Ovary (tissue), 9 donors: Measurements from ENCODE around the gene NENF. TPM values are rescaled to one million over a fixed set of nuclear protein-coding genes. Genes with fewer than 3 reads are reported as not detected.

Experiments
- DNase-seq, 5 donors: peaks; one replicate each; pipeline ENCODE4 v3.0.0-alpha.2; 2019 to 2020
- H3K27ac ChIP-seq, 2 donors: fragments of 200-600 bp; one replicate each; pipeline versions ENCODE4 v1.5.1 to v1.8.0; 2019 to 2022
- H3K27me3 ChIP-seq: fragments of 200-600 bp; one replicate; pipeline ENCODE4 v1.8.0; 2022
- H3K36me3 ChIP-seq: fragments of 200-600 bp; sonication (generic); one replicate; pipeline ENCODE4 v1.5.1; 2019
- H3K4me1 ChIP-seq: one replicate; pipeline ENCODE4 v1.8.1; 2013; ENCODE audit warnings: mild to moderate bottlenecking, moderate library complexity; ENCODE audit not compliant: insufficient read depth
- H3K4me3 ChIP-seq: fragments of 200-600 bp; sonication (generic); one replicate; pipeline ENCODE4 v1.5.1; 2017
- H3K9me3 ChIP-seq, 2 donors: fragments of 200-600 bp in 1 of 2; sonication (generic) in 1 of 2; one replicate each; pipeline versions ENCODE4 v1.5.1 to v1.8.1; 2013 to 2019; ENCODE audit warnings: mild to moderate bottlenecking in 1 of 2, moderate library complexity in 1 of 2
- CTCF ChIP-seq, 3 donors: fragments of 450-650 bp in 2 of 3; fragments of 200-600 bp in 1 of 3; IDR thresholded peaks; one replicate each; pipeline versions ENCODE4 v1.5.1 to v1.8.0; 2016 to 2022; ENCODE audit warnings: antibody characterized with exemption in 3 of 3, mild to moderate bottlenecking in 1 of 3
- EP300 ChIP-seq: sonication (generic); formaldehyde crosslinking; IDR thresholded peaks from one replicate; pipeline ENCODE4 v1.6.1; 2017; ENCODE audit warnings: antibody characterized with exemption
- POLR2A ChIP-seq: fragments of 450-650 bp; IDR thresholded peaks from one replicate; pipeline ENCODE4 v1.6.1; 2017; ENCODE audit warnings: antibody characterized with exemption, mild to moderate bottlenecking, moderate library complexity
- WGBS, 3 donors: extraction: QIAGEN DNeasy Blood & Tissue Kit in 1 of 3; methylation state at CpG; one replicate each; pipeline versions ENCODE4 v1.1.5 to v1.1.7; 2013 to 2017; 5-methylcytosine and 5-hydroxymethylcytosine counted together
- intact Hi-C, 4 donors: fragments of 100-400 bp; cut with DNase I; formaldehyde crosslinking; loops; one replicate each; pipeline versions ENCODE4 v1.11.0 to v1.15.1; 2022 to 2023
- polyA plus RNA-seq, 2 donors: library from polyadenylated mRNA; stranded (reverse); fragments of 200-250 nt in 1 of 2; fragments of 350-450 nt in 1 of 2; fragmentation: Illumina TruSeq in 1 of 2; extraction: RNeasy Lipid Tissue Mini Kit (QIAGEN cat#74804) in 1 of 2; gene quantifications; one replicate each; pipeline ENCODE4 v1.2.3, GENCODE V29; 2013 to 2014
- total RNA-seq, 7 donors: library from RNA; depleted of rRNA in 2 of 7; stranded (reverse); fragments of >200 nt in 2 of 7; fragmentation: NEBNext Ultra II Directional in 3 of 7; extraction: Animal tissue kit (Norgen Biotek cat#: 25700) in 3 of 7; gene quantifications; one replicate each; pipeline versions ENCODE4 v1.1.0 to v1.2.4, GENCODE V29; 2016 to 2023
- donor health status: DM: no; HTN: no; CAD: no; lungs with moderate emphysema.
- donor health status: DM: no; HTN: no; CAD: no.
- donor health status: Bipolar disorder and iron deficiency.
- donor health status: DM: yes; HTN: yes; CAD: no.
- donor health status: DM: no; HTN: no; CAD: no.
- donor health status: DM: yes; HTN: yes; CAD: no.

Gene NENF
- total and polyA plus RNA-seq, 9 donors = 84.7 to 192 (median 102) TPM

- TF ChIP-seq EP300 (no peak), POLR2A (no peak), CTCF (IDR thresholded peaks at IDR 0.05) (no peak)
- H3K4me1 ChIP-seq = peaks cover 6% of the 10 kb centered on the region
- H3K27ac ChIP-seq = no peak overlapping the region
- no peak overlapping the region for H3K4me3 ChIP-seq
- DNase-seq = no peak
- H3K27me3 ChIP-seq = no peaks in the 10 kb centered on the region
- no peaks in the 10 kb centered on the region for H3K9me3 ChIP-seq
- 92 to 98% (median 95%) methylated on average over 2 of the region's 2 CpGs for WGBS, 3 donors
- H3K36me3 ChIP-seq = no peaks in the 10 kb centered on the region
- intact Hi-C loops = no loop called here
Measured at GRCh38 chr1:212438831-212439237, 6.1 kb downstream of the NENF start.

- TF ChIP-seq EP300 (no peak), POLR2A (no peak), CTCF (IDR thresholded peaks at IDR 0.05) (no peak)
- H3K9me3 ChIP-seq = no peaks in the 10 kb centered on the region
- H3K4me1 ChIP-seq = no peaks in the 10 kb centered on the region
- intact Hi-C loops = no loop called here
- 69 to 77% (median 76%) methylated on average over 9 of the region's 9 CpGs for WGBS, 3 donors
- no peak overlapping the region for H3K4me3 ChIP-seq
- H3K27ac ChIP-seq = no peak overlapping the region
- no peaks in the 10 kb centered on the region for H3K27me3 ChIP-seq
- H3K36me3 ChIP-seq = no peaks in the 10 kb centered on the region
- DNase-seq = no peak
Measured at GRCh38 chr1:212440419-212440818, 7.7 kb downstream of the NENF start.

GRCh38 chr1:212442408-212442807 is 9.7 kb downstream of the NENF start:
- WGBS, 3 donors = 94 to 95% (median 95%) methylated on average over 5 of the region's 5 CpGs
- no peaks in the 10 kb centered on the region for H3K9me3 ChIP-seq
- DNase-seq = no peak
- H3K27me3 ChIP-seq = no peaks in the 10 kb centered on the region
- intact Hi-C loops = no loop called here
- no peak overlapping the region for H3K27ac ChIP-seq
- no peaks in the 10 kb centered on the region for H3K36me3 ChIP-seq
- TF ChIP-seq POLR2A (no peak), CTCF (IDR thresholded peaks at IDR 0.05) (no peak), EP300 (no peak)
- H3K4me3 ChIP-seq = no peak overlapping the region
- no peaks in the 10 kb centered on the region for H3K4me1 ChIP-seq

DNA sequence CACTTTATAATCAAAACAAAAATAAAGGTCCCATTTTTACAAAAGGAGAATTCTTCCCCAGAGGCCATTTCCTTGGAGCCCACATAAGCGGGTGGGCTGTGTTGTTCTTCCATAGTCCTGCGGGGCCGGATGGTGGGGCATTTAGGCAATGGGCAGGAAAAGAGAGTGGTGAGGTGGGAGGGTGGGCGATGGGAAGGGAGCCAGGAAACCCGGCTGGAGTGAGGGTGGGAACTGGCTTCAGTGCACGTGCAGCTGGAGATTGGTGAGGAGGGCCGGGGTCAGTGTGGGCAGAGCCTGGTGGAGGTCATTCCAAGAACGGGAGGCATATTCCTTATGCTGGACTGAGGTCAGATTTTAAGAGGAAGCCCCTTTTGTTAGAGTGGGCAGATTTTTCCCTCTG is 13.6 kb downstream of the NENF start:
- H3K27ac ChIP-seq = no peak overlapping the region
- TF ChIP-seq CTCF (IDR thresholded peaks at IDR 0.05) (no peak), EP300 (no peak), POLR2A (no peak)
- no peaks in the 10 kb centered on the region for H3K4me1 ChIP-seq
- DNase-seq = peak in 1 of 5 donors; percentile 19
- no peaks in the 10 kb centered on the region for H3K36me3 ChIP-seq
- H3K9me3 ChIP-seq = no peaks in the 10 kb centered on the region
- no peaks in the 10 kb centered on the region for H3K27me3 ChIP-seq
- 60 to 68% (median 68%) methylated on average over 8 of the region's 8 CpGs for WGBS, 3 donors
- intact Hi-C loops = no loop called here
- H3K4me3 ChIP-seq = no peak overlapping the region

- no peaks in the 10 kb centered on the region for H3K36me3 ChIP-seq
- no peaks in the 10 kb centered on the region for H3K27me3 ChIP-seq
- TF ChIP-seq POLR2A (no peak), EP300 (no peak), CTCF (IDR thresholded peaks at IDR 0.05) (no peak)
- H3K4me1 ChIP-seq = peaks cover 2% of the 10 kb centered on the region
- WGBS, 3 donors = 66 to 75% (median 67%) methylated on average over 2 of the region's 2 CpGs
- H3K4me3 ChIP-seq = no peak overlapping the region
- peak in 1 of 5 donors; percentile 26 for DNase-seq
- H3K27ac ChIP-seq = no peak overlapping the region
- intact Hi-C loops = no loop called here
- no peaks in the 10 kb centered on the region for H3K9me3 ChIP-seq
Measured at GRCh38 chr1:212447478-212447877, 14.8 kb downstream of the NENF start.
